B cell (primary cell): ENCODE results near the gene ZBTB44. TPM values are rescaled to one million over a fixed set of nuclear protein-coding genes. Genes with fewer than 3 reads are reported as not detected.

Experiments
- ATAC-seq: fragments of 200-7000 bp; cut with Tn5 transposase; one replicate; pipeline ENCODE4 v1.10.0; 2021; ENCODE audit warnings: low read depth, mild to moderate bottlenecking, moderate number of reproducible peaks, moderate library complexity
- CTCF ChIA-PET: fragments of 350-600 bp; sonication (Branson Sonifier 250); formaldehyde crosslinking; loops from one replicate; lab custom pipeline; 2021; ENCODE audit warnings: antibody characterized with exemption, inconsistent platforms; lab: Charles Lee
- POLR2A ChIA-PET: fragments of 350-600 bp; sonication (Branson Sonifier 250); formaldehyde crosslinking; loops from one replicate; lab custom pipeline; 2021; ENCODE audit warnings: antibody characterized with exemption; lab: Charles Lee
- DNase-seq: peaks from one replicate; pipeline ENCODE4 v3.0.0; 2013
- H2AFZ ChIP-seq: 2 replicates; pipeline ENCODE4 v1.6.1; 2012; ENCODE audit warnings: mild to moderate bottlenecking, low read depth, low read length; ENCODE audit not compliant: insufficient read depth, poor library complexity, severe bottlenecking
- H3K27ac ChIP-seq, 2 donors: 1 replicate in 1 of 2; 2 replicates in 1 of 2; pipeline ENCODE4 v1.5.1; 2012 to 2013; ENCODE audit warnings: low read length in 2 of 2, mild to moderate bottlenecking in 2 of 2, moderate library complexity in 1 of 2
- H3K27me3 ChIP-seq, 4 experiments: fragments of 200-600 bp in 1 of 4; sonication (generic) in 1 of 4; replicated peaks in 1 of 4; 1 replicate in 2 of 4; 2 replicates in 2 of 4; pipeline versions ENCODE4 v1.6.1 to v1.7.0; 2013 to 2016; ENCODE audit warnings: low read length in 3 of 4, mild to moderate bottlenecking in 2 of 4, mixed read lengths in 1 of 4, moderate library complexity in 1 of 4; ENCODE audit not compliant: insufficient read depth in 4 of 4, control insufficient read depth in 3 of 4; ENCODE audit errors: control extremely low read depth in 1 of 4
- H3K36me3 ChIP-seq, 2 experiments: replicated peaks in 1 of 2; 1 replicate in 1 of 2; 2 replicates in 1 of 2; pipeline versions ENCODE4 v1.6.1 to v1.7.1; 2013; ENCODE audit warnings: low read length in 1 of 2; ENCODE audit not compliant: insufficient read depth in 2 of 2, control insufficient read depth in 1 of 2; ENCODE audit errors: control extremely low read depth in 1 of 2, extremely low read depth in 1 of 2
- H3K4me1 ChIP-seq, 2 donors: fragments of 200-600 bp in 1 of 2; sonication (generic) in 1 of 2; 1 replicate in 1 of 2; 2 replicates in 1 of 2; pipeline versions ENCODE4 v1.5.1 to v1.6.1; 2013 to 2017; ENCODE audit warnings: low read length in 2 of 2; ENCODE audit not compliant: control insufficient read depth in 2 of 2, insufficient read depth in 2 of 2
- H3K4me2 ChIP-seq: replicated peaks from 2 replicates; pipeline ENCODE3; 2012; ENCODE audit warnings: mild to moderate bottlenecking, low read depth, low read length; ENCODE audit not compliant: poor library complexity, severe bottlenecking
- H3K4me3 ChIP-seq, 5 experiments: fragments of 200-600 bp in 1 of 5; sonication (generic) in 1 of 5; 1 replicate in 3 of 5; 2 replicates in 2 of 5; pipeline versions ENCODE4 v1.5.1 to v1.7.0; 2011 to 2016; ENCODE audit warnings: low read length in 4 of 5, mild to moderate bottlenecking in 4 of 5, low read depth in 2 of 5, control low read depth in 1 of 5, moderate library complexity in 1 of 5; ENCODE audit not compliant: insufficient read depth in 1 of 5; ENCODE audit errors: control extremely low read depth in 1 of 5, extremely low read depth in 1 of 5
- H3K79me2 ChIP-seq: fragments of 200-600 bp; sonication (generic); one replicate; pipeline ENCODE4 v1.6.0; 2016; ENCODE audit warnings: low read length; ENCODE audit not compliant: control insufficient read depth, insufficient read depth
- H3K9ac ChIP-seq: fragments of 200-600 bp; sonication (generic); 2 replicates; pipeline ENCODE4 v1.6.1; 2017; ENCODE audit warnings: mild to moderate bottlenecking, low read length, moderate library complexity
- H3K9me3 ChIP-seq, 3 donors: one replicate each; pipeline versions ENCODE4 v1.6.1 to v1.7.1; 2013; ENCODE audit warnings: low read length in 2 of 3; ENCODE audit not compliant: control insufficient read depth in 2 of 3, insufficient read depth in 1 of 3; ENCODE audit errors: control extremely low read depth in 1 of 3
- H4K20me1 ChIP-seq: 2 replicates; pipeline ENCODE4 v1.6.0; 2012; ENCODE audit warnings: mild to moderate bottlenecking, low read length; ENCODE audit not compliant: insufficient read depth, control insufficient read depth, poor library complexity, severe bottlenecking
- H3K27ac Mint-ChIP-seq: one replicate; pipeline ENCODE4 v1.8.0; 2021; ENCODE audit warnings: mixed read lengths
- H3K27me3 Mint-ChIP-seq: one replicate; pipeline ENCODE4 v1.8.0; 2021; ENCODE audit warnings: mixed read lengths
- H3K4me1 Mint-ChIP-seq: one replicate; pipeline ENCODE4 v1.8.0; 2021; ENCODE audit warnings: mixed read lengths
- H3K4me3 Mint-ChIP-seq: one replicate; pipeline ENCODE4 v1.8.0; 2021; ENCODE audit warnings: mixed read lengths
- H3K9me3 Mint-ChIP-seq: one replicate; pipeline ENCODE4 v1.8.0; 2022; ENCODE audit warnings: mixed read lengths; ENCODE audit not compliant: insufficient read depth
- EZH2 ChIP-seq: IDR thresholded peaks from 2 replicates; pipeline ENCODE4 v1.6.1; 2012; ENCODE audit warnings: borderline replicate concordance, low read depth, mild to moderate bottlenecking, moderate library complexity, low read length; ENCODE audit not compliant: insufficient read depth, poor library complexity, severe bottlenecking
- WGBS: methylation state at CpG from one replicate; pipeline ENCODE4 v1.1.5; 2013; ENCODE audit warnings: missing lambda C conversion rate; ENCODE audit not compliant: insufficient coverage; 5-methylcytosine and 5-hydroxymethylcytosine counted together
- intact Hi-C: fragments of 100-400 bp; cut with micrococcal nuclease; formaldehyde crosslinking; loops from one replicate; pipeline ENCODE4 v1.10.0; 2022
- polyA plus RNA-seq: library from polyadenylated mRNA; depleted of rRNA; stranded (reverse); fragments of >200 nt; gene quantifications from 2 replicates; pipeline ENCODE4 v1.2.3, GENCODE V29; 2012
- total RNA-seq, 2 donors: library from RNA; stranded (reverse); fragments of 120-200 nt in 1 of 2; gene quantifications; 1 replicate in 1 of 2; 2 replicates in 1 of 2; pipeline versions ENCODE4 v1.2.3 to v1.2.4, GENCODE V29; 2013 to 2022
- TF ChIP-seq, protein P1 (sequence below): fragments of 200-600 bp; IDR thresholded peaks from one replicate; pipeline ENCODE4 v1.8.0; 2022; ENCODE audit warnings: antibody characterized with exemption, mild to moderate bottlenecking

The ZBTB44 gene
- total and polyA plus RNA-seq, 2 donors (not counting 1 experiment from before 2014, with no cell fraction given) = 23.3 to 89.4 TPM

DNA sequence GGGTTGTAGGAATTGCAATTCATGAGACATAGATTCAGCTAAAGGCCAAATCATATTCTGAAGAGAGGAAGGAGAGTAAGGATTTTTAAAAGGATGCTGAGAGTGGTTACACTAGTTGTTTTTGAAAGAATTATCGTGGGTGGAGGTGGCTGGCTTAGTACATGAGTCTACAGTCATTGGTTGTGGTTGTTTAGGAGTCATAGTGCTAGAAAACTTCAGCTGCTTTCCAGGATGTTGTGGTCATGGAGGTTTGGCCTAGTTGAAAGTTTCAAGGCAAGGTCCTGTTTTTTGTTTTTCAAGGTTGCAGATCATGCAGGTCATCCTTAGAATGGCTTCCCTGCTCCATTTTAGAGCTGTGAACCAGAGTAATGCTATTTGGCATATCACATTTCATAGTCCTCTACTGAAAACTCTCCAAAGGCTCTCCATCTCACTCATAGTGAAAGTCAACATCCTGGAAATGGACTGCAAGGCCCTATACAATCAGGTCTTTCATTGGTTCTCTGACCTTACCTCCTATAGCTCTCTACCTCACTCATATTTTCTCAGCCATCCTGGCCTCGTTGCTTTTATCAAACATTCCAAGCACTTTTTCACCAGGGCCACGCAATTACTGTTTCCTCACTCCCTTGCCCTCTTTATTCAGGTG, 26.1 kb upstream of the ZBTB44 start:
- DNase-seq = no peak
- ATAC-seq = no peak
- no peaks in the 10 kb centered on the region for H3K79me2 ChIP-seq
- peaks cover 5% of the 10 kb centered on the region for H3K27me3 Mint-ChIP-seq
- no peak overlapping the region for H3K4me3 ChIP-seq
- WGBS = 86% methylated on average over 3 of the region's 3 CpGs
- peaks cover 2% of the 10 kb centered on the region for H3K9me3 Mint-ChIP-seq
- H2AFZ ChIP-seq = no peak overlapping the region
- no peaks in the 10 kb centered on the region for H3K4me1 Mint-ChIP-seq
- no peaks in the 10 kb centered on the region for H3K27me3 ChIP-seq
- H3K9ac ChIP-seq = no peak overlapping the region
- no peak overlapping the region for H3K4me2 ChIP-seq
- TF ChIP-seq, protein P1, sequence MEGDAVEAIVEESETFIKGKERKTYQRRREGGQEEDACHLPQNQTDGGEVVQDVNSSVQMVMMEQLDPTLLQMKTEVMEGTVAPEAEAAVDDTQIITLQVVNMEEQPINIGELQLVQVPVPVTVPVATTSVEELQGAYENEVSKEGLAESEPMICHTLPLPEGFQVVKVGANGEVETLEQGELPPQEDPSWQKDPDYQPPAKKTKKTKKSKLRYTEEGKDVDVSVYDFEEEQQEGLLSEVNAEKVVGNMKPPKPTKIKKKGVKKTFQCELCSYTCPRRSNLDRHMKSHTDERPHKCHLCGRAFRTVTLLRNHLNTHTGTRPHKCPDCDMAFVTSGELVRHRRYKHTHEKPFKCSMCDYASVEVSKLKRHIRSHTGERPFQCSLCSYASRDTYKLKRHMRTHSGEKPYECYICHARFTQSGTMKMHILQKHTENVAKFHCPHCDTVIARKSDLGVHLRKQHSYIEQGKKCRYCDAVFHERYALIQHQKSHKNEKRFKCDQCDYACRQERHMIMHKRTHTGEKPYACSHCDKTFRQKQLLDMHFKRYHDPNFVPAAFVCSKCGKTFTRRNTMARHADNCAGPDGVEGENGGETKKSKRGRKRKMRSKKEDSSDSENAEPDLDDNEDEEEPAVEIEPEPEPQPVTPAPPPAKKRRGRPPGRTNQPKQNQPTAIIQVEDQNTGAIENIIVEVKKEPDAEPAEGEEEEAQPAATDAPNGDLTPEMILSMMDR = no peak
- TF ChIP-seq EZH2 = no peak
- intact Hi-C loops = no loop called here
- H3K9me3 ChIP-seq = peaks cover 3 to 13% (median 9%) of the 10 kb centered on the region in 3 donors
- H3K4me1 ChIP-seq = no peaks in the 10 kb centered on the region
- no peaks in the 10 kb centered on the region for H3K36me3 ChIP-seq
- ChIA-PET CTCF (no interaction called here), POLR2A (no interaction called here)
- H3K27ac ChIP-seq = no peak overlapping the region
- no peak overlapping the region for H3K27ac Mint-ChIP-seq
- H4K20me1 ChIP-seq = no peaks in the 10 kb centered on the region
- H3K4me3 Mint-ChIP-seq = no peak overlapping the region

DNA sequence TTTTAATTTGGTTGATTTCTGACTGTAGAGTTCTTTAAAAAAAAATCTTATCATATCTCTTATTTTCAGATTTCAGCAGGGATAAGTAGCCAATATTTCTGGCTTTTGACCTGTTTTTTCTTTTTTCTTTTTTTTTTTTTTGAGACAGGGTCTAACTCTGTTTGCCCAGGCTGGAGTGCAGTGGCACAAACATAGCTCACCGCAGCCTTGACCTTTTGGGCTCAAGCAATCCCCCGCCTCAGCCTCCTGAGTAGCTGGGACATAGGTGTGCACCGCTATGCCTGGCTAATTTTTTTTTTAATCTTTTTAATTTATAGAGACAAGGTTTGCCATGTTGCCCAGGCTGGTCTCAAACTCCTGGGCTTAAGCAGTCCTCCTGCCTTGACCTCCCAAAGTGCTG, 23.9 kb upstream of the ZBTB44 start:
- Histone ChIP-seq H3K4me3 (no peak overlapping the region), H3K27me3 (no peaks in the 10 kb centered on the region), H4K20me1 (no peaks in the 10 kb centered on the region), H3K9ac (no peak overlapping the region), H3K4me2 (no peak overlapping the region), H3K9me3 (peaks cover 3 to 13% (median 9%) of the 10 kb centered on the region in 3 donors), H2AFZ (no peak overlapping the region), H3K4me1 (no peaks in the 10 kb centered on the region), H3K27ac (no peak overlapping the region), H3K36me3 (no peaks in the 10 kb centered on the region), H3K79me2 (no peaks in the 10 kb centered on the region)
- POLR2A ChIA-PET = no interaction called here
- ATAC-seq (no peak), DNase-seq (no peak)
- WGBS = no CpG with 5 or more reads among the region's 3 CpGs
- no peak overlapping the region for H3K4me3 Mint-ChIP-seq
- H3K27me3 Mint-ChIP-seq = peaks cover 6% of the 10 kb centered on the region
- intact Hi-C loops = no loop called here
- H3K27ac Mint-ChIP-seq = no peak overlapping the region
- peaks cover 2% of the 10 kb centered on the region for H3K9me3 Mint-ChIP-seq
- no peak for TF ChIP-seq EZH2
- TF ChIP-seq, protein P1 = no peak
- H3K4me1 Mint-ChIP-seq = no peaks in the 10 kb centered on the region
- CTCF ChIA-PET = no interaction called here
